ENCODE data around the gene VPS13D.
"Not testable (repeated sequence)": the region's sequence is repeated elsewhere in the genome, so short reads cannot be mapped to it uniquely, and the experiment has no call there.

VPS13D gene

GRCh38 chr1:12196641-12197482, 33.0 kb upstream of the VPS13D start:
- DNase-seq (ENCODE audit: low read depth), result no peak

- DNase-seq (ENCODE audit: low read depth), result no peak
Measured at GRCh38 chr1:12197483-12197880, 32.3 kb upstream of the VPS13D start.

- no peak for DNase-seq (ENCODE audit: low read depth)
Measured at GRCh38 chr1:12200208-12200607, 29.6 kb upstream of the VPS13D start.

- DNase-seq (ENCODE audit: low read depth), result no peak
Measured at GRCh38 chr1:12201352-12202189, 28.3 kb upstream of the VPS13D start.

GRCh38 chr1:12202190-12202497, 27.7 kb upstream of the VPS13D start:
- no peak for DNase-seq (ENCODE audit: low read depth)

GRCh38 chr1:12202577-12202976, 27.3 kb upstream of the VPS13D start:
- DNase-seq (ENCODE audit: low read depth), result no peak

GRCh38 chr1:12203216-12204007, 26.4 kb upstream of the VPS13D start:
- no peak for DNase-seq (ENCODE audit: low read depth)

GRCh38 chr1:12204140-12204539, 25.7 kb upstream of the VPS13D start:
- DNase-seq (ENCODE audit: low read depth), result no peak

GRCh38 chr1:12204754-12205658, 24.8 kb upstream of the VPS13D start:
- no peak for DNase-seq (ENCODE audit: low read depth)

GRCh38 chr1:12206238-12206637, 23.6 kb upstream of the VPS13D start:
- DNase-seq (ENCODE audit: low read depth), result no peak

GRCh38 chr1:12206792-12207424, 22.9 kb upstream of the VPS13D start:
- DNase-seq (ENCODE audit: low read depth), result no peak

- no peak for DNase-seq (ENCODE audit: low read depth)
Measured at GRCh38 chr1:12208271-12208670, 21.6 kb upstream of the VPS13D start.

- peak; percentile 40 for DNase-seq (ENCODE audit: low read depth)
Measured at GRCh38 chr1:12208764-12209494, 20.9 kb upstream of the VPS13D start.

GRCh38 chr1:12209495-12209832, 20.4 kb upstream of the VPS13D start:
- no peak for DNase-seq (ENCODE audit: low read depth)

GRCh38 chr1:12215118-12215961, 14.5 kb upstream of the VPS13D start:
- no peak for DNase-seq (ENCODE audit: low read depth)

GRCh38 chr1:12219800-12220199, 10.0 kb upstream of the VPS13D start:
- no peak for DNase-seq (ENCODE audit: low read depth)

GRCh38 chr1:12220890-12221289, 8.9 kb upstream of the VPS13D start:
- DNase-seq (ENCODE audit: low read depth), result no peak

GRCh38 chr1:12222700-12223099, 7.1 kb upstream of the VPS13D start:
- DNase-seq (ENCODE audit: low read depth), result not testable (repeated sequence)

GRCh38 chr1:12224092-12224491, 5.7 kb upstream of the VPS13D start:
- not testable (repeated sequence) for DNase-seq (ENCODE audit: low read depth)

Data from HS-27A (cell line).